Stimulated activated CD4-positive, alpha-beta T cell treated with anti-CD3 and anti-CD28 coated beads, TNF-alpha, amount 100 ng/mL, for 1 hour (primary cell): Measurements from ENCODE around the gene TAS2R20.
A peak's percentile ranks its signal among the peaks of the same experiment; 100 is the strongest.
"Not testable (repeated sequence)": the region's sequence is repeated elsewhere in the genome, so short reads cannot be mapped to it uniquely, and the experiment has no call there.

Source experiments
- DNase-seq, 3 donors: peaks; one replicate each; pipeline ENCODE4 v3.0.0-alpha.2; 2020; ENCODE audit warnings: low read depth in 3 of 3, low spot score in 1 of 3

The TAS2R20 gene

DNA sequence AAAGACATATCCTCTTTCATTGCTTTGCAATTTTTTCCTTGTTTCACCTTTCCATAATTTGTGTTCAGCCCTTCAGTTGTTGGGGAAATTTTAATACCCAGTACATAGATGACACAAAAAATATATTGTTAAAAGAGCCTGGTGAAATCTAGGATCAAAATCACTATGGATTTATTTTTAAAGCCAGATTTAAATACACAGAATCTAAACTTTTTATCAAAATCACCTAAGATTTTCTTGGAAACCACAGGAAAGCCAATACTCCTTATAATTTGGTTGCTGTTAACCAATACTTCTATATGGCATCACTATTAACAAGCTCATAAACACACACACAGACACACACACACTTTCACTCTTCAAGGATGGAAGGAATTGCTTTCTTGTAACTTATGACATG, at the start of gene TAS2R20:
TAS2R20 (minus strand) TSS at position 101 of the 400 bp plus-strand sequence. CDS start 429 bp downstream, outside the sequence.
- no peak for DNase-seq

DNA sequence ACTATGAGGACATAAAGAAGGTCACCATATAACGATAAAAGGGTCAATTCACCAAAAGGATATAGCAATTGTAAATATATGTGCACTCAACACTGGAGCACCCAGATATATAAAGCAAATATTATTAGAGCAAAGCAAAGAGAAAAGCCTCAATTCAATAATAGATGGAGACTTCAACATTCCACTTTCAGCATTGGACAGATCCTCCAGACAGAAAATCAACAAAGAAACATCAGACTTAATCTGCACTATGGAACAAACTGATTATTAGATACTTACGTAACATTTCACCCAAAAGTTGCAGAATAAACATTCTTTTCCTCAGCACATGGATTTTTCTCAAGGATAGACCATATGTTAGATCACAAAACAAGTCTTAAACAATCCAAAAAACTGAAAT, 43.3 kb upstream of the TAS2R20 start:
- DNase-seq: not testable (repeated sequence)

- DNase-seq: no peak
These were observed 42.1 kb upstream of the TAS2R20 start for GRCh38 chr12:11040162-11040561.

DNA sequence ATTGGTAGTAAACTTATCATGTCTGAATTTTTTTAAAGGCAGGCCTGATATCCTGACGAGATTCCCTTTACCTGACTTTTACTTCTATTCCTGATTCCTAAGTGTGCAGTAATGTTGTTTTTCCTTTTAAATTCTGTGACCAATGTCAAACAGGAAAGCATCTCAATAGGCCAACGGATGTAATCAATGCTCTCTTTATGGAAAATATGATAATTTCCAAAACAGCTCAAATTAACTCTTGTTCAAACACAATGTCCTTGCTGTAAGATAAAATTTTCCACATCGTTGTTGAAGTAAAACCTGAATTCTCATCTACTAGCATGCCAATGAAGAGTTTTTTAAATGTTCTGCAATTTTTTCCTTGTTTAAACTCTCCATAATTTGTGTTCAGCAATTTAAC, 41.1 kb upstream of the TAS2R20 start:
- DNase-seq: no peak

GRCh38 chr12:11033959-11034358, 35.9 kb upstream of the TAS2R20 start:
- DNase-seq: not testable (repeated sequence)

DNA sequence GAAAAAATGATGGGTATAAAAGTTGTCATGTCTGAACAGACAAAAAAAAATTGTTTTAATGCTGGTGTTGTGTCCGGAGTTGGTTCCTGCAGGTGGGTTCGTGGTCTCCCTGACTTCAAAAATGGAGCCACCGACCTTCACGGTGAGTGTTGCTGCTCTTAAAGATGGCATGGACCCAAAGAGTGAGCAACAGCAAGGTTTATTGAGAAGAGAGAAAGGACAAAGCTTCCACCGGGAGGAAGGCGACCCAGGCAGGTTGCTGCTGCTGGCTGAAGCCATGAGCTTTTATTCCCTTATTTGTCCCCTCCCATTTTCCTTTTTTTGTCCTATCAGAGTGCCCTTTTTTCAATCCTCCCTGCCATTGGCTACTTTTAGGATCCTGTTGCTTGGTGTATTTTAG, 33.2 kb upstream of the TAS2R20 start, which contains the start of gene TAS2R31:
TAS2R31 (minus strand) TSS at position 101 of the 400 bp plus-strand sequence; CDS start at position 29, 72 bp downstream.
- no peak for DNase-seq

DNA sequence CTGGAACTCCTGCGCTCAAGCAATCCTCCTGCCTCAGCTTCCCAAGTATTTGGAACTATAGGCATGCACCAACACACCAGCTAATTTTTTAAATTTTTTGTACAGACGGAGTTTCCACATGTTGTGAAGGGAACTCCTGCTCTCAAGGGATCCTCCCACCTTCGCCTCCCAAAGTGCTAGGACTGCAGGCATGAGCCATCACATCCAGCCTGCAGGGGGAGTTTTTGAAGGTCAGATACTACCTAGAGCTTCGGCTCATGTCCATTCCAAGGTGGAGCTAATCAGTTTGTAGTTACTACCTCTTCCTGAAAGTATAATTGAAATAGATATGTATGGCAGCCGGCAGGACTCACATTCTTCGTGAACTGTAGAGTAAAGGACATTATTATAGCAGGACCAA, 28.0 kb upstream of the TAS2R20 start:
- no peak for DNase-seq

GRCh38 chr12:11023387-11023786, 25.3 kb upstream of the TAS2R20 start:
- DNase-seq: no peak

DNA sequence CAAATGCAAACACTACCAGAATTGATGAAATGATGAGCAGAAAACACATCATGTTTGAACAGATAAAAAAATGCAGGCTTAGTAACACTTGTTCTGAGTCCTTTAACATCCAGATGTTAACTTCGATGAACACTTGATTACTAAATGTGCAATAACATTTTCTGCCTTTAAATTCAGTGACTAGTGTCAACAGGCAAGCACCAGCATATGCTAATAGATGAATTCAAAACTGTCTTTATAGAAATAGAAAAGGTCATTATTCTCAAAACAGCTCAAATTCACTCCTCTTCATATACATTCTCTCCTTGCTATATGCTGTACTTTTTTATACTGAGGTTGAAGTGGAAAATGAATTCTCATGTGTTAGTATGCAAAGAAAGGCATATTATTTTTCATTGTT, 24.4 kb upstream of the TAS2R20 start, which contains the start of gene TAS2R19:
TAS2R19 (minus strand) TSS at position 101 of the 400 bp plus-strand sequence; CDS start at position 52, 49 bp downstream.
- DNase-seq: no peak

DNA sequence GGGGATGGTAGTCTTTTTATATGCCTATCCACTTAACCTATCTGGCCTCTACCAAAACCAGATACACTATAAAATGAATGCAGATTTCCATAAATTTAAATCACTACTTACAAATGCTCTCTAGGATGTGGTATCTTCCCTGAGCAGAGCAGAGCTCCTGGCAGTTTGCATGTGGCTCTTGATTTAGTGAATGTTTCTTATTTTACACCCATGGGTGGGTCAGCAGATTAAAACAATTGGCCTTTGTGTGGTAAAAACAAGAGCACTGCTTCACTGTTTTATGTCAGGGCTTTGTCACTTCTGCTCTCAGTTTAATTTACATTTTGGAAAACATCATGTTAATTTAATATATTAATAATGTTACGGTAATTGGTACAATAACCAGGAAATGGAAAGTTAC, 18.8 kb upstream of the TAS2R20 start:
- DNase-seq: no peak

DNA sequence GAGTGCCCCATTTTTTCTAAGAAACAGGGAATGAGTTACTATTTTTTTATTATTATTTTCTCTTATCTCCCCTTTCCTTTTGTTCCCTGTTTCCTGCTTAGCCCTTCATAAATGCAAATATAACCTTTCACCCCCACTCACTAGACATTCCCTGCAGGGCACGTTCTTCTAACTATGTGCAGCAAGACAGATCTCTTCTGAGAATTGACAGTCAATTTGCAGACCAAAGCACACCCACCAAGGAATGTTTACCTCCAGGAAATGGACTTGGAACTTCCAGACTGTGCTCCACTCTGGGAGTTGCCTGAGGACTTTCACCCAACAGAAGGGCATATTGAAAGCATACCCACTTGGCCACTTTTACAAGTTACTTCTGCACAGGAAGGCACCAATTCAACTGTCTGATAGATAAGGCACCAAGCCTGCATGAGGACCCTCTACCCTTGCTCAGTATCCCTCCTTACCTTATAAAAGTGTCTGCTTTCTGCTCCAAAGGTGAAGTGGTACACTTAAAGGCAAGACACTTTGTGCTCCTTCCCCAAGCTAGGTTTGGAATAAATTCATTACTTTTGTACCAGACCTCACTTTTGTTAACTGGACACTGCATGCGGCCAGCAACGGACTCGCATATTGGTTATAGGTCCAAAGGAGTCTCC, 17.8 kb upstream of the TAS2R20 start:
- no peak for DNase-seq

DNA sequence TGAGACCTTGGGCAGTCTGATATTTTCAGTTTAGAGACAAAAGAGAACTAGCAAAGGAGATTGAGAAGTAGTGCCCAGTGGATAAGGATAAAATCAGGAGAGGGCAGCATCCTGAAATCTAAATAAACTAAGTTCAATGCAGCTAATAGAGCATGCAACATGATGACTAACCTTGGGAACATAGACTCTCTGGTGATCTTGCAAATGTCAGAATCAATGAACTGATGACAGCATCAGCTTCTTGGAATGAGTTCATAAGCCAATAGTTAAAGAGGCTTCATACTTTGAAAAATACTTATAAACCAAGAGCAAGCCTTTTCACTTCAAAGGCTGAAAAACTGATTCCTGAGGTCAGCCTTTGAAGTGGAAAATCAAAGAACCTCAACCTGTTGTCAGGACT, 16.1 kb upstream of the TAS2R20 start:
- no peak for DNase-seq

- no peak for DNase-seq
These were observed 9.5 kb upstream of the TAS2R20 start for GRCh38 chr12:11007608-11008007.

DNA sequence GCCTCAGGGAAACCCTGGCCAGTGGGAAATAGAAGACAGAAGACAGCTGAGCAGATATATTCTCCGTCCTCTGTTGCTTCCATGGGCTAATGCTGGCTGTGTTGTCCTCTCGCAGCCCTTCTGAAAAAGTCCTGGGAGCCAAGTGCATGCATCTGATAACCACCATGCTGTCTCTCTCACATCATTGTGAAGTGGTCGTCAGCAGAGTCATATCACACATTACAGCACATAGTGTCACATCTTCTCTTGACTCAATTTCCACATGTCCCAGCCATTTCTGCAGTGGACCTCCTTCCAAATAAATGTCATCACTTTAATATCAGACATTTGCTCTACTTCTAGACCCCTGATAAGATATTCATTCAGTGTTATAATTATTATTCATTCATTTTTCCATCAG, 3.8 kb downstream of the TAS2R20 start:
- no peak for DNase-seq

DNA sequence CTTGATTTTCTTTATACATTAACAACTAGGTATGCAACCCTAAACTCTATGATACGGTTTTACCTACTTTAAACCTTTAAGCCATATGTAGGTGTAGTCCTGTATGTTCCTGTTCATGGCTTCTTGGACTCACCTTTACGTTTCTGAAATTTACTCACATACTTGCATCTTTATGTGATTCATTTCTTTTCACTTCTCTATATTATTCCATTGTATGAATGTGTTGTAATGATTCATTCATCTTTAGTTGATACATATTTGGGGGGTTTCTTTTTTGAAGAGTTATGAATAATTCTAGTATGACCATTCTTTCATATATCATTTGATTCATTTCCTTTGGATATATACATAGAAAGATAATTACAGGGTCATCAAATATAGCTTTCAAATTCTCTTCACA, 9.0 kb downstream of the TAS2R20 start:
- DNase-seq: no peak

DNA sequence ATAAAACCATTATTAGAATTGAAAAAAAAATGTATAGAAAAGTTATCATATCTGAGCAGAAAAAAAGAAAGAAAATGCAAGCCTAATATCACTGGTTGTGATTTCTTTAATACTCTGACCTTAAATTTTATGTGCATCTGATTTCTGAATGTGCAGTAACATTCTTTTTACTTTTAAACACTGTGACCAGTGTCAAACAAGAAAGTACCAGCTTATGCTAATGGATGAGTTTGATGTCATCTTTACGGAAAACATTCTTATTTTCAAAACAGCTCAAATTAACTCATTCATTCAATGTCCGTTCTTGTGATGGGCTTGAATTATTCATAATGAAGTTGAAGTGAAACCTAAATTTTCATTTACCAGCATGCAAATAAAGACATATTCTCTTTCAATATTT, 11.3 kb downstream of the TAS2R20 start, which contains the start of gene TAS2R50:
TAS2R50 (minus strand) TSS at position 101 of the 400 bp plus-strand sequence; CDS start at position 49, 52 bp downstream.
- DNase-seq: no peak

DNA sequence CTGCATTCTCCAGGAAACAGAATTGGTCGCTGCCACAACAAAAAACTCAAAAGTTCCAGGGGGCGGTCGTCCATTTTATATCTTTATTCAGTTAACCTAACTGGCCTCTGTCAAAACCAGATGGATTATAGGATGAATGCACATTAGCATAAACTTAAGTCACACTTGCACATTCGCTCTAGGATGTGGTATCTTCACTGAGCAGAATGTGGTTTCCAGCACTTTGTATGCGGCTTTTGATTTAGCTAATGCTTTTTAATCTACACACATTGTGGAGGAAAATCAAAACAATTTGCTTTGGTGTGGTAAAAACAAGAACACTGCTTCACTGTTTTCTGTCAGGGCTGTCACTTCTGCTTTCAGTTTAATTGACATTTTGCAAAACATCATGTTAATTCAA, 15.9 kb downstream of the TAS2R20 start:
- peak in 2 of 3 donors; percentile 2 to 6 for DNase-seq

- DNase-seq: no peak
These were observed 23.1 kb downstream of the TAS2R20 start for GRCh38 chr12:10974965-10975364.

DNA sequence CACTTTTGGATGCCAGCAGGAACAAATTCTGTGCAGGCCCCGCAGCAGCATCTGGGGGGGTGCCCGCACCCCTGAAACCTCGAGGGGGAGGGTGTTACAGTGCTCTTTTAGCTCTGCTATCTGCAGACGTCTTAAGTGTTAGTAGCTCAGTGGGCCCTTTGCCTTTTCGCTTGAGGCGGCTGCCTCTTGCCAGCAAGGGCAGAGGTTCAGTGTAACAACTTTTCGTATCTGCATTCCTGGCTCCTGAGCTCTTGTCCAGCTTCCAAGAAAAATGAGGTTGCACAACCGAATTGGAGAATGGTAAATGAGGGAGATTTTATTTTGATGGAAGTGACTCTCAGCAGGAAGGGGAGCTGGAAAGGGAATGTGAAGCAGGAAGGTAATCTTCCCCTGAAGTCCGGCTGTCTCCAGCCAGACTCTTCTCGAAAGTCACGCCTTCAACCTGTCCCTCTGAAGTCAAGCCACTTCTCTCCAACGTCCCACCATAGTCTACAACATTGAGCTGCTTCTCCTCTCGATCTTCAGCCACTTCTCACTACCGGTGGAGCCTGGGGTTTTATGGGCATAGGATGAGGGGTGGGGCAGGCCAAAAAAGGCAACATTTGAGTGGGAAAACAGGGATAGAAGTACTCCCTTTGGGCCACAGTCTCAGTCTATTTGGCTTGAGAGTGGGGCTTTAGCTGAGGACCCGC, 29.2 kb downstream of the TAS2R20 start:
- DNase-seq: no peak

GRCh38 chr12:10967409-10967808, 30.7 kb downstream of the TAS2R20 start:
- no peak for DNase-seq

DNA sequence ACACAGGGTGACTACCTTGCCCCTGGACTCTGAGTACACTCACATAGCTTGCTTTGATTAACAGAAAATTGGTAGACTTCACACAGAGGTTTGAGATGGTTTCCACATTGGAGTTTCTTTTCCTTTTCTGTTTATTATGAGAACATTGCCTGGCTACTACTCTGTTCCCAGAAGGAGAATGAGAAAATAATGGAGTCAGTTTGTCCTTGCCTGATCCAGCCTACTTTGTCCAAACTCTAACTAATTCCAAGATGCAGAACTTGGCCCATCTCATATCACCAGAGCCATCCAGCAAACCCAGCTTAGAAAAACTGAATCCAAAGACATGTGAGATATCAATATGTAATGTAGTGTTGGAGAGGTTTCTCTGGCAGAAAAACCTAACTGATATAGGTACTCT, 31.8 kb downstream of the TAS2R20 start:
- no peak for DNase-seq

DNA sequence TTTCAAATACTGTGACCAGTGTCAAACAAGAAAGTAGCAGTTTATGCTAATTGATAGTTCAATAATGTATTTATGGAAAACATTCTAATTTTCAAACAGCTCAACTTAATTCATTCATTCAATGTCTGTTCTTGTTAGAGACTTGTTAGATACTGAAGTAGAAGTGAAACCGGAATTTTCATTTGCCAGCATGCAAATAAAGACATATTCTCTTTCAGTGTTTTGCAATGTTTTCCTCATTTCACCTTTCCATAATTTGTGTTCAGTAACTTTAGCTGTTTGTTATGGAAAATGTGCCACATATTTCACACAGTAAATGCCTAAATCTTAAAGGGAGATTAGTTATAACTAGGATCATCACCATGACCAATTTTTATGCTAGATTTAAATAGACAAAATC, 32.6 kb downstream of the TAS2R20 start:
- no peak for DNase-seq
